HL-60 (cell line): ENCODE data around the gene ZRSR2.

Source experiments
- CTCF ChIP-seq: IDR thresholded peaks from one replicate; pipeline ENCODE4 v1.5.1; 2011; ENCODE audit warnings: low read length, control low read depth, inconsistent platforms; ENCODE audit not compliant: insufficient read depth
- POLR2AphosphoS5 ChIP-seq: IDR thresholded peaks from 2 replicates; pipeline ENCODE4 v1.6.1; 2012; ENCODE audit warnings: low read depth
- REST ChIP-seq: IDR thresholded peaks from 2 replicates; pipeline ENCODE4 v1.6.1; 2012; ENCODE audit warnings: low read depth; ENCODE audit not compliant: insufficient replicate concordance

DNA sequence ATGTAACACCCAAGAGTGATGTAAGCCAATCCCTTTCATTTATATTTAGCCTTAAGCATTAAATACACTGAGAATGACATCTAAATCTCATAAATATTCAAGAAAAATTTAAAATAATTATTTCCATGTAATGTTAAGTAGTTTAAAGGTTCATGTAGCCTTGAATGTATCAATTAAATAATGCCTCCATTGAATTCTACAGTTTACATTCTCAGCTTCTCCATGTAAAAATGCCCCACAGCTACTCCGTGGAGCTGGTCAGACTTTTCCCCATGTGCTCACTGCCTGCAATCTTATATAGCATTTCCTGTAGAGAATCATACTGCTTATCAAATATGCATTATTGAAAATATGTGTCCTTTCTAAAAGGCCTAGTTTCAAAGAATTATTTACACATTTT, 38.9 kb downstream of the ZRSR2 start:
- TF ChIP-seq REST (no peak), CTCF (no peak), POLR2AphosphoS5 (no peak)
